HG03432 (cell line): ENCODE measurements around the gene NIM1K.
A peak's percentile ranks its signal among the peaks of the same experiment; 100 is the strongest.
"Not testable (repeated sequence)": the region's sequence is repeated elsewhere in the genome, so short reads cannot be mapped to it uniquely, and the experiment has no call there.

ENCODE experiments used
- ATAC-seq: cut with Tn5 transposase; IDR thresholded peaks from one replicate; pipeline ENCODE4 v1.9.1; 2021; ENCODE audit warnings: mild to moderate bottlenecking, moderate library complexity; ENCODE audit not compliant: unreplicated experiment

The NIM1K gene

GRCh38 chr5:43183101-43183500 is 8.9 kb upstream of the NIM1K start:
- not testable (repeated sequence) for ATAC-seq

GRCh38 chr5:43190755-43191603 is 1.0 kb upstream of the NIM1K start:
- no peak for ATAC-seq

- ATAC-seq: peak; percentile 26
Measured at GRCh38 chr5:43192558-43193180, 644 bp downstream of the NIM1K start.

GRCh38 chr5:43193181-43193893 is 1.3 kb downstream of the NIM1K start:
- peak; percentile 46 for ATAC-seq

- ATAC-seq: no peak
Measured at GRCh38 chr5:43193894-43194265, 1.9 kb downstream of the NIM1K start.

- ATAC-seq: no peak
Measured at GRCh38 chr5:43195670-43196265, 3.7 kb downstream of the NIM1K start.

GRCh38 chr5:43197535-43197934 is 5.5 kb downstream of the NIM1K start:
- no peak for ATAC-seq

GRCh38 chr5:43201442-43201841 is 9.4 kb downstream of the NIM1K start:
- ATAC-seq: not testable (repeated sequence)

- ATAC-seq: no peak
Measured at GRCh38 chr5:43202380-43202779, 10.4 kb downstream of the NIM1K start.

GRCh38 chr5:43203373-43203772 is 11.3 kb downstream of the NIM1K start:
- no peak for ATAC-seq

- no peak for ATAC-seq
Measured at GRCh38 chr5:43204958-43205357, 12.9 kb downstream of the NIM1K start.

- no peak for ATAC-seq
Measured at GRCh38 chr5:43207601-43208000, 15.6 kb downstream of the NIM1K start.

GRCh38 chr5:43208658-43209057 is 16.6 kb downstream of the NIM1K start:
- ATAC-seq: no peak

GRCh38 chr5:43209060-43209459 is 17.0 kb downstream of the NIM1K start:
- no peak for ATAC-seq

GRCh38 chr5:43209833-43210232 is 17.8 kb downstream of the NIM1K start:
- ATAC-seq: no peak

GRCh38 chr5:43210570-43210969 is 18.5 kb downstream of the NIM1K start:
- ATAC-seq: peak; percentile 50

- no peak for ATAC-seq
Measured at GRCh38 chr5:43213951-43214350, 21.9 kb downstream of the NIM1K start.

- no peak for ATAC-seq
Measured at GRCh38 chr5:43215073-43215631, 23.1 kb downstream of the NIM1K start.

- ATAC-seq: no peak
Measured at GRCh38 chr5:43216941-43217340, 24.9 kb downstream of the NIM1K start.

GRCh38 chr5:43219120-43219519 is 27.1 kb downstream of the NIM1K start:
- no peak for ATAC-seq

GRCh38 chr5:43221502-43221901 is 29.5 kb downstream of the NIM1K start:
- no peak for ATAC-seq
